Colonic mucosa (tissue), 4 donors: ENCODE results near the gene MBD5. TPM values are rescaled to one million over a fixed set of nuclear protein-coding genes. Genes with fewer than 3 reads are reported as not detected.

Experiments
- DNase-seq: peaks from one replicate; pipeline ENCODE4 v3.0.0-alpha.2; 2020
- H3K27ac ChIP-seq: fragments of 200-600 bp; one replicate; pipeline ENCODE4 v1.8.0; 2021
- H3K27me3 ChIP-seq: fragments of 200-600 bp; one replicate; pipeline ENCODE4 v1.8.0; 2021
- H3K36me3 ChIP-seq: fragments of 200-600 bp; one replicate; pipeline ENCODE4 v1.8.0; 2021
- H3K4me1 ChIP-seq: fragments of 200-600 bp; one replicate; pipeline ENCODE4 v1.8.0; 2021; ENCODE audit warnings: mild to moderate bottlenecking
- H3K4me3 ChIP-seq: fragments of 200-600 bp; one replicate; pipeline ENCODE4 v1.8.0; 2021
- H3K9ac ChIP-seq, 2 donors: one replicate each; pipeline ENCODE4 v1.7.0; 2013; ENCODE audit warnings: control low read depth in 2 of 2, low read depth in 2 of 2, low read length in 2 of 2
- H3K9me3 ChIP-seq: fragments of 200-600 bp; one replicate; pipeline ENCODE4 v1.8.0; 2021
- intact Hi-C: fragments of 100-400 bp; cut with DNase I; formaldehyde crosslinking; loops from one replicate; pipeline ENCODE4 v1.14.1; 2022
- total RNA-seq, 2 donors: library from RNA; stranded (reverse); fragmentation: NEBNext Ultra II Directional in 1 of 2; extraction: Animal tissue kit (Norgen Biotek cat#: 25700) in 1 of 2; gene quantifications; one replicate each; pipeline ENCODE4 v1.2.1, GENCODE V29; 2021
- TF ChIP-seq, protein P1 (sequence below): fragments of 200-600 bp; IDR thresholded peaks from one replicate; pipeline ENCODE4 v1.8.0; 2022; ENCODE audit warnings: antibody characterized with exemption, mild to moderate bottlenecking
- donor health status: healthy.
- donor health status: DM: no; HTN: no; CAD: no.
- donor health status: DM: no; HTN: no; CAD: no.

The MBD5 gene
- total RNA-seq, 2 donors from 2014 or later: 26.7 to 29.6 TPM

GRCh38 chr2:148298196-148298595 lies 277.3 kb downstream of the MBD5 start:
- H3K4me1 ChIP-seq: no peaks in the 10 kb centered on the region
- H3K4me3 ChIP-seq: no peak overlapping the region
- TF ChIP-seq, protein P1, sequence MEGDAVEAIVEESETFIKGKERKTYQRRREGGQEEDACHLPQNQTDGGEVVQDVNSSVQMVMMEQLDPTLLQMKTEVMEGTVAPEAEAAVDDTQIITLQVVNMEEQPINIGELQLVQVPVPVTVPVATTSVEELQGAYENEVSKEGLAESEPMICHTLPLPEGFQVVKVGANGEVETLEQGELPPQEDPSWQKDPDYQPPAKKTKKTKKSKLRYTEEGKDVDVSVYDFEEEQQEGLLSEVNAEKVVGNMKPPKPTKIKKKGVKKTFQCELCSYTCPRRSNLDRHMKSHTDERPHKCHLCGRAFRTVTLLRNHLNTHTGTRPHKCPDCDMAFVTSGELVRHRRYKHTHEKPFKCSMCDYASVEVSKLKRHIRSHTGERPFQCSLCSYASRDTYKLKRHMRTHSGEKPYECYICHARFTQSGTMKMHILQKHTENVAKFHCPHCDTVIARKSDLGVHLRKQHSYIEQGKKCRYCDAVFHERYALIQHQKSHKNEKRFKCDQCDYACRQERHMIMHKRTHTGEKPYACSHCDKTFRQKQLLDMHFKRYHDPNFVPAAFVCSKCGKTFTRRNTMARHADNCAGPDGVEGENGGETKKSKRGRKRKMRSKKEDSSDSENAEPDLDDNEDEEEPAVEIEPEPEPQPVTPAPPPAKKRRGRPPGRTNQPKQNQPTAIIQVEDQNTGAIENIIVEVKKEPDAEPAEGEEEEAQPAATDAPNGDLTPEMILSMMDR: no peak
- H3K36me3 ChIP-seq: no peaks in the 10 kb centered on the region
- H3K27ac ChIP-seq: no peak overlapping the region
- H3K9me3 ChIP-seq: no peaks in the 10 kb centered on the region
- H3K9ac ChIP-seq: no peak overlapping the region
- no peaks in the 10 kb centered on the region for H3K27me3 ChIP-seq
- intact Hi-C loops: no loop called here
- no peak for DNase-seq

- DNase-seq: no peak
- no peak overlapping the region for H3K9ac ChIP-seq
- H3K4me1 ChIP-seq: no peaks in the 10 kb centered on the region
- H3K27ac ChIP-seq: no peak overlapping the region
- no peaks in the 10 kb centered on the region for H3K36me3 ChIP-seq
- H3K9me3 ChIP-seq: no peaks in the 10 kb centered on the region
- H3K4me3 ChIP-seq: no peak overlapping the region
- TF ChIP-seq, protein P1: no peak
- intact Hi-C loops: no loop called here
- no peaks in the 10 kb centered on the region for H3K27me3 ChIP-seq
Measured at GRCh38 chr2:148299616-148300015, 278.7 kb downstream of the MBD5 start.

GRCh38 chr2:148300544-148300943 lies 279.7 kb downstream of the MBD5 start:
- no peak for DNase-seq
- Histone ChIP-seq H3K27ac (no peak overlapping the region), H3K4me1 (no peaks in the 10 kb centered on the region), H3K4me3 (no peak overlapping the region), H3K36me3 (no peaks in the 10 kb centered on the region), H3K9me3 (no peaks in the 10 kb centered on the region), H3K27me3 (no peaks in the 10 kb centered on the region), H3K9ac (no peak overlapping the region)
- intact Hi-C loops: no loop called here
- TF ChIP-seq, protein P1: no peak

DNA sequence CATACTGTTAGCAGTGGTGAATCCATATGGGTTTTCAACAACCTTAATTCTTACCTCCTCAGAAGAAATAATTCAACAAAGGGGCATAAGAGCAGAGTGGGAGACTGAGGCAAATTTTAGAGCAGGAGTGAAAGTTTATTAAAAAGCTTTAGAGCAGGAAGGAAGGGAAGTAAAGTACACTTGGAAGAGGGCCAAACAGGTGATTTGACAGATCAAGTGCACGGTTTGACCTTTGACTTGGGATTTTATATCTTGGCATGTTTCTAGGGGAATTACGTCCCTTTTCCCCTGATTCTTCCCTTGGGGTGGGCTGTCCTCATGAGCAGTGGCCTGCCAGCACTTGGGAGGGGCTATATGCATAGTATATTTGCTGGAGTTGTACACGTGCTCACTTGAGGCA lies 280.5 kb downstream of the MBD5 start:
- no peak for DNase-seq

DNA sequence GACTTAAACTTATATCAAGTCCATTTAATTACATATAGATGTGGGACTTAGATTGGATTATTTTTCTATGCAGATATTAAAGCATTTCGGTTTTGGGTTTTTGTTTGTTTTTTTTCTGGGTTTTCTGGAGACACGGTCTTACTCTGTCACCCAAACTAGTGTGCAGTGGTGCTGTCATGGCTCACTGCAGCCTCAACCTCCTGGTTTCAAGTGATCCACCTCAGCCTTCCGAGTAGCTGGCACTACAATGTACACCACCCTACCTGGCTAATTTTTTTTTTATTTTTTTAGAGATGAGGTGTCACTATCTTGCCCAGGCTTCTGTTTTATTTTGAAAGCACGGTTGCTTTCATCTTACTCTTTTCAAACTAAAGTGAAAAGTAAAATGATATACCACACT lies 281.6 kb downstream of the MBD5 start:
- Histone ChIP-seq H3K9me3 (no peaks in the 10 kb centered on the region), H3K4me1 (no peaks in the 10 kb centered on the region), H3K4me3 (no peak overlapping the region), H3K27me3 (no peaks in the 10 kb centered on the region), H3K9ac (no peak overlapping the region), H3K36me3 (no peaks in the 10 kb centered on the region), H3K27ac (no peak overlapping the region)
- TF ChIP-seq, protein P1: no peak
- intact Hi-C loops: no loop called here
- DNase-seq: no peak

More for the DNA sequence above, 280.5 kb downstream of the MBD5 start:
- Histone ChIP-seq H3K27ac (no peak overlapping the region), H3K9me3 (no peaks in the 10 kb centered on the region), H3K4me1 (no peaks in the 10 kb centered on the region), H3K9ac (no peak overlapping the region), H3K27me3 (no peaks in the 10 kb centered on the region), H3K36me3 (no peaks in the 10 kb centered on the region), H3K4me3 (no peak overlapping the region)
- intact Hi-C loops: no loop called here
- TF ChIP-seq, protein P1: no peak

DNA sequence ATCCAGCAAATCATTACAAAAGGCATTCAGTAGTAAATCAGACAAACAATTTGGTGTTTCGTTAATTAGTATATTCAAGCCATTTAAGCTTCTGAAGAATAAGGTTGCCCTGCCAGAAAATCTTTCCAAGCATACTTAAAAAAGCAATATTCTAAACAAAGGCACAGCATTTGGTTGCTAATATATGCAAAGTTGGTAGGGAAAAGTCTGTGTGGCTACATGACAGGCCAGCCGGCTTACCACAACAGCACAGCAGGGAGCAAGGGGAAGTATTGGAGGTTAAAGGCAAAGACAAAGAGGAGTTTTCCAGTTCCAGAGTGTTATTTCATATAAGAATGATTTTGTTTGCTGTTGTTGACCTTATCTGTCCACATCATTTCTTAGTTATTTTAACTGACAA lies 282.3 kb downstream of the MBD5 start:
- Histone ChIP-seq H3K27me3 (no peaks in the 10 kb centered on the region), H3K4me1 (no peaks in the 10 kb centered on the region), H3K9me3 (no peaks in the 10 kb centered on the region), H3K9ac (no peak overlapping the region), H3K27ac (no peak overlapping the region), H3K4me3 (no peak overlapping the region), H3K36me3 (no peaks in the 10 kb centered on the region)
- no peak for DNase-seq
- intact Hi-C loops: no loop called here
- TF ChIP-seq, protein P1: no peak
